Measurements from ENCODE around the gene KIF2C.

DNA sequence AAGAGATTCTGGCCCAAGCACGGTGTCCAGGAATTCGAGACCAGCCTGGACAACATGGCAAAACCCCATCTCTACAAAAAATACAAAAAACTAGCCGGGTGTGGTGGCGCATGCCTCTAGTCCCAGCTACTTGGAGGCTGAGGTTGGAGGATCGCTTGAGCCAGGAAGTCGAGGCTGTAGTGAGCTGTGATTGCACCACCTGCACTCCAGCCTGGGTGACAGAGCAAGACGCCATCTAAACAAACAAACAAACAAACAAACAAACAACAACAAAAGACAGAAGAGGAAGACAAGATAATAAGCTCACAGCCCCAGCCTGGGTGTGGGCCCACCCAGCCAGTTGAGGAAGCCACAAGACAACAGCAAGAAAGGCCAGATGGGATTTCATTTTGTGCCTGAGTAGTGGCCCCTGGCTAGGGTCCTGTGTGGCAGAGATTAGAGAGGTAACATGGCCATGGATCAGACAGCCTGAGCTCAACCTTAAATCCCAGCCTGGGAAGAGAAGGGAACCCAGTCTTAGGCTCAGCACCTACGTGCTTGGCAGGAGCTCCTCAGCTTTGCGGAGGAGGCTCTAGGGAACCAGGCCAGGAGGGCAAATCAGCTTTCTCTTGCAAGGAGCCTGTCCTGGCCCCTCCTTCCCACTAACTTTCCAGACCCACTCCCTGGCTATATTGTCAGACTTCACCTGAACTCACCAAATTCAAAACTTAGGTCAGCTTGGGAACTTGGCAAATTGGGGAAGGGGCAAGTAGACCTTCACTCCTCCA, 53.3 kb downstream of the KIF2C start:
- TF ChIP-seq CTCF (conservative IDR thresholded peaks at IDR 0.05; ENCODE audit: low read length) = no peak
- no peak for TF ChIP-seq EZH2phosphoT487 (IDR thresholded peaks at IDR 0.05; ENCODE audit: borderline replicate concordance, low read depth, low read length)

Measured in OCI-LY7 (cell line).